ENCODE measurements around the gene CRHBP.

Gene CRHBP

DNA sequence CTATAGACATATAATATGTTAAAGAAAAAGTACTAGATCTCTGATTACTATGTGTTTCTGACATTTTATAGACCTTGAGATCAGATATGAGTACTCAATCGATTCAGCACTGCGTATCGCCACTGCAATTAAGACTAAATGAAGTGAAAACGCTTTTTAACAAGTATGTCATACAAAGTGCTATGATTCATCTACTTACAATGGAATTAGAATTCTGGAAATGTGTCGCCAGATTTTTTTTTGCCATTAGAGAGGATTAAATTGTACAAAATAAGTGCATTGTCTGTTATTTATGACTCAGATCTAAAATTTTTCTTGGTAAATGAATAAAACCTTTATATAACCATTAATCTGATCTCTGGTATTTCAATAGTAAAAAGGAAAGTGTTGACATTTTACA, 57.4 kb downstream of the CRHBP start:
- no peaks in the 10 kb centered on the region for H3K36me3 ChIP-seq (ENCODE audit: control insufficient read depth in 2 of 2, insufficient read depth in 2 of 2, low read length in 2 of 2)
- H3K4me3 ChIP-seq (ENCODE audit: low read length in 2 of 2), result no peak overlapping the region
- peaks cover 2 to 6% of the 10 kb centered on the region in 2 donors for H3K27me3 ChIP-seq (ENCODE audit: control insufficient read depth in 2 of 2, insufficient read depth in 2 of 2, low read length in 2 of 2)
- no peaks in the 10 kb centered on the region for H3K4me1 ChIP-seq (ENCODE audit: control insufficient read depth in 2 of 2, insufficient read depth in 2 of 2, low read length in 2 of 2)
- no peak overlapping the region for H3K9ac ChIP-seq (ENCODE audit: low read depth in 1 of 2, low read length in 2 of 2)
- H3K27ac ChIP-seq (ENCODE audit: low read depth in 2 of 2, low read length in 2 of 2), result no peak overlapping the region
- H3K9me3 ChIP-seq (ENCODE audit: control insufficient read depth in 2 of 2, low read length in 2 of 2), result no peaks in the 10 kb centered on the region

DNA sequence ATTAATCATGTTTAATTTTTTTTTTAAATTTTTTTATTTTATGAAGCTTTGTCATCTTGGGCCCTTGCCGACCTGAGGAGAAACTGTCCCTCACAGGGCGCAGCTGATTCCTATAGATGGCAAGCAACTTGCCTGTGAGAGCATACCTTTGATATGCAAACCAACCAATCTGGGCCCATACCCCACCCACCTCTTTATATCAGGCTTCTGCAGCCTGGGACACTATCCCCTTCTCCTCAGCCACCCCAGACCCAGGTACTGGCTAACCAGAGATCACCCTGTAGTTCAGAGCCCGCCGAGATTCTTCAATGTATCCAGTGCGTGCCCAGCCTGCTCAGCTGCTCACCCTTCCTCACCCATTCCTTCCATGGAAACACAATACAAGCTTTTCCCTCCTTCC, 58.7 kb downstream of the CRHBP start:
- Histone ChIP-seq H3K27me3 (ENCODE audit: control insufficient read depth in 2 of 2, insufficient read depth in 2 of 2, low read length in 2 of 2) (peaks cover 0 to 6% of the 10 kb centered on the region in 2 donors), H3K4me1 (ENCODE audit: control insufficient read depth in 2 of 2, insufficient read depth in 2 of 2, low read length in 2 of 2) (no peaks in the 10 kb centered on the region), H3K4me3 (ENCODE audit: low read length in 2 of 2) (no peak overlapping the region), H3K9me3 (ENCODE audit: control insufficient read depth in 2 of 2, low read length in 2 of 2) (no peaks in the 10 kb centered on the region), H3K36me3 (ENCODE audit: control insufficient read depth in 2 of 2, insufficient read depth in 2 of 2, low read length in 2 of 2) (no peaks in the 10 kb centered on the region), H3K9ac (ENCODE audit: low read depth in 1 of 2, low read length in 2 of 2) (no peak overlapping the region), H3K27ac (ENCODE audit: low read depth in 2 of 2, low read length in 2 of 2) (no peak overlapping the region)

DNA sequence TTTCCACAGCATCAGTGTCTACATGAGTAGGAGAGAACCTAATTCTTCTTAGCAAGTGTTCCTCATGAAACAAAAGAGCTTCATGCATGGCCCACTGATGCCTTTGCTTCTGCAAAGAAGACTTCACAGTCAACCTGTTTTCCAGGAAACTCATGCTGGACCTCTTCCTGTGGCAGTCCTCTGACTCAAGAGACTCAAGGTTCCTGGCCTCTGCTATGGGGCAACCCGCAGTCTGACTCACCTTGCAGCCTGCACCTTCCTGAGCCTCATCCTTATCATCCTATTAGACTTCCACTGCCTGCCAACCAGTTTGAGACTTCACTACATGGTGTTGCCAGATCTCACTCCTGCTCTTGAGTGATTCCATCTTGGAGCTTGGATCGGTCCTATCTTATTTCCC, 59.8 kb downstream of the CRHBP start:
- Histone ChIP-seq H3K4me3 (ENCODE audit: low read length in 2 of 2) (no peak overlapping the region), H3K36me3 (ENCODE audit: control insufficient read depth in 2 of 2, insufficient read depth in 2 of 2, low read length in 2 of 2) (no peaks in the 10 kb centered on the region), H3K4me1 (ENCODE audit: control insufficient read depth in 2 of 2, insufficient read depth in 2 of 2, low read length in 2 of 2) (no peaks in the 10 kb centered on the region), H3K9me3 (ENCODE audit: control insufficient read depth in 2 of 2, low read length in 2 of 2) (no peaks in the 10 kb centered on the region), H3K27ac (ENCODE audit: low read depth in 2 of 2, low read length in 2 of 2) (no peak overlapping the region), H3K27me3 (ENCODE audit: control insufficient read depth in 2 of 2, insufficient read depth in 2 of 2, low read length in 2 of 2) (peaks cover 0 to 6% of the 10 kb centered on the region in 2 donors), H3K9ac (ENCODE audit: low read depth in 1 of 2, low read length in 2 of 2) (no peak overlapping the region)

DNA sequence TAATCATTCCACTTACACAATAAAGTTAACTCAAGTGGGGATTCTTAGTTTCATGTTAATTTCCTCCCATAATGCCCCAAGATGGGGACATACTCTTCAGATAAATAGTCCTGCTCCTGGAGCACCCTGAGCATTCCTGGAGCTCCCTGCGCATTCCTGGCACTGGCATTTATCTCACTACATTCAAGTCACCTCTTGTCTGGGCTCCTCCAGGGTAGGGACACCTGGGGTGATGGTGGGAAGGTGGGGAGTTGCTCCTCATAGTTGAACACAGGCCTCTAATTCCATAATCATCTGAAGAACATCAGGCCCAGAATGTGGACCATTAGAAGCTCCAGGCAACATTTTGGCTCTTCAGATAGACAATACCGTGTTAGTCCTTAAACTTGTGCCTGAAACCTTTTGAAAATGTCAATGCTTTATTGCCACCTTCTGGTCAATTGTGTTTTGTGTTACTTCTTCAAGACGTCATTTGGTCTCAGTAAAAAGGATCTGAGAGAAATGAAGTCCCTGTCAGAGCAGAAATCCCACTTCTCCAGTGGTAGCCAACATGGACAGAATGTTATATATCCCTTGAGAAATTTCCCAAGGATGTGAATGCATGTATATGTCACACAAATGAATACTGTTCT, 63.2 kb downstream of the CRHBP start:
- Histone ChIP-seq H3K27me3 (ENCODE audit: control insufficient read depth in 2 of 2, insufficient read depth in 2 of 2, low read length in 2 of 2) (peaks cover 0 to 3% of the 10 kb centered on the region in 2 donors), H3K36me3 (ENCODE audit: control insufficient read depth in 2 of 2, insufficient read depth in 2 of 2, low read length in 2 of 2) (no peaks in the 10 kb centered on the region), H3K9me3 (ENCODE audit: control insufficient read depth in 2 of 2, low read length in 2 of 2) (no peaks in the 10 kb centered on the region), H3K27ac (ENCODE audit: low read depth in 2 of 2, low read length in 2 of 2) (no peak overlapping the region), H3K4me3 (ENCODE audit: low read length in 2 of 2) (no peak overlapping the region), H3K9ac (ENCODE audit: low read depth in 1 of 2, low read length in 2 of 2) (no peak overlapping the region), H3K4me1 (ENCODE audit: control insufficient read depth in 2 of 2, insufficient read depth in 2 of 2, low read length in 2 of 2) (no peaks in the 10 kb centered on the region)

DNA sequence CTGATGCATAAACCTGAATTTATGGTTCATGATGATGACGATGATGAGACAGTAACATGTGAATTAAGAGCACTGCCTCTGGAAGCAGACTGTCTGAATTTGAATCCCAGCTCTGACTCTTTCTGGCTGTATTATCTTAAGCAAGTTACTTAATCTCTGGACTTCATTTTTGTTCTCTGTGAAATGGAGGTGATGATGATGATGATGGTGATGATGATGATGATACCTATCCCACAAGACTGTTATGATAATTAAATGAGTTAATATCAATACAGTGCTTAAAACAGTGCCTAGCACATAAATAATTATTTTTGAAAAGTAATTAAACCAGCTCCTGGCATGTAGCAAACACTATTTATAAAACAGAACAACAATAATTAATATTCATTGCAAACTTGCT, 64.1 kb downstream of the CRHBP start:
- no peak overlapping the region for H3K9ac ChIP-seq (ENCODE audit: low read depth in 1 of 2, low read length in 2 of 2)
- H3K36me3 ChIP-seq (ENCODE audit: control insufficient read depth in 2 of 2, insufficient read depth in 2 of 2, low read length in 2 of 2), result no peaks in the 10 kb centered on the region
- peaks cover 0 to 3% of the 10 kb centered on the region in 2 donors for H3K27me3 ChIP-seq (ENCODE audit: control insufficient read depth in 2 of 2, insufficient read depth in 2 of 2, low read length in 2 of 2)
- no peak overlapping the region for H3K27ac ChIP-seq (ENCODE audit: low read depth in 2 of 2, low read length in 2 of 2)
- H3K4me1 ChIP-seq (ENCODE audit: control insufficient read depth in 2 of 2, insufficient read depth in 2 of 2, low read length in 2 of 2), result no peaks in the 10 kb centered on the region
- no peaks in the 10 kb centered on the region for H3K9me3 ChIP-seq (ENCODE audit: control insufficient read depth in 2 of 2, low read length in 2 of 2)
- H3K4me3 ChIP-seq (ENCODE audit: low read length in 2 of 2), result no peak overlapping the region

DNA sequence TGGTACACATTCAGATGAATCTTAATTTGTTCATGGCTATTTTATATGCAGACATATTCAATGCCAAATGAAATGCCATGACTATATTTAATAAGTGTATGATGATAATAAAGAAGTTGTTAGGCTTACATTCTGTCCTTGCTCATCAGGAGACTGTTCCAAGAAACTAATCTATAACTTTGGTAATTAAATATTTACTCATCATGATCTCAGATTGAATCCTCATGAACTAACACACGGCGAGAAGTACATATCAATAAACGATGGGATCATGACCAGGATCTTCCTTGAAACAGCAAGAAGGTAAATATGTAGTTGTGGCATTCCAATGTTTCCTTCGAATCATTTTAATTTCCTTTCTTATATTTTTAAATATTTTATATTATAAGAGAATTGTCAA, 64.8 kb downstream of the CRHBP start:
- Histone ChIP-seq H3K27ac (ENCODE audit: low read depth in 2 of 2, low read length in 2 of 2) (no peak overlapping the region), H3K9me3 (ENCODE audit: control insufficient read depth in 2 of 2, low read length in 2 of 2) (no peaks in the 10 kb centered on the region), H3K27me3 (ENCODE audit: control insufficient read depth in 2 of 2, insufficient read depth in 2 of 2, low read length in 2 of 2) (peaks cover 0 to 3% of the 10 kb centered on the region in 2 donors), H3K36me3 (ENCODE audit: control insufficient read depth in 2 of 2, insufficient read depth in 2 of 2, low read length in 2 of 2) (no peaks in the 10 kb centered on the region), H3K4me1 (ENCODE audit: control insufficient read depth in 2 of 2, insufficient read depth in 2 of 2, low read length in 2 of 2) (no peaks in the 10 kb centered on the region), H3K9ac (ENCODE audit: low read depth in 1 of 2, low read length in 2 of 2) (no peak overlapping the region), H3K4me3 (ENCODE audit: low read length in 2 of 2) (no peak overlapping the region)

All from mucosa of rectum (tissue), 2 donors.